ENCODE results near the gene ADD1.

ADD1 gene

DNA sequence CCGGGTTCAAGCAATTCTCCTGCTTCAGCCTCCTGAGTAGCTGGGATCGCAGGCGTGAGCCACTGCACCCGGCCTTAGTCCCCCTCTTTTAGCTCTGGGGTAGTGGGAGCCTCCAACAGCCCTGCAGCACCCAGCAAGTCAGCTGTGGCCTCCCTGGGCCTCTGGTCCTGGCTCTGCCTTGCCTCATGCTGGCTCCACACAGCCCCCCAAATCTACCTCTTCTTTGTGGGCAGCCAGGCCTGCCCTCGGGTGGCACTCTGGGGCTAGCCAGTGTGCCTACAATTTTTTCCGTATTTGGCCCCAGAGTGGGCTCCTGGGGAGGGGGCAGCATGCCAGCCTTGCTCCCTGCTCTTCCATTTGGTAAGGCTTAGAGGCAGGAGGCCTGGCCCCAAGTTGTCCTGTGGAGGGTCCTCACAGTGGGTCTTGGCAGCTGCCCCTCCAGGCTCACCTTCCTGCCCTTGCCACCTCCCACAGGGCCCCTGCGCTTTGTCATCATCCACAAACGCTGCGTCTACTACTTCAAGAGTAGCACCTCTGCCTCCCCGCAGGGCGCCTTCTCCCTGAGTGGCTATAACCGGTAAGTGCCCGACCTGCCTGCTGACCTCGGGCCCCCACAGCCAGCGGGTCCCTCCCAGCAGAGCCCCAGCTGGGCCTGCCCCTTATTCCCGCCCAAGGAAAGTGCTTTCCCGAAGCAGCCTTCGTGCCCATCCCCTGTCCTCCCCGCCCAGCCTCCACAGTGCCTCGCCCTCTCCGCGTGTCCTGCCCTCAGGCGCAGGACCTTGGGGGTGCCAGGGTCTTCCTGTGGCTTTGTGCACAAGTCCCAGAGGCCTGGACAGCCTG lies 21.0 kb upstream of the ADD1 start:
- DNase-seq: no peak

DNA sequence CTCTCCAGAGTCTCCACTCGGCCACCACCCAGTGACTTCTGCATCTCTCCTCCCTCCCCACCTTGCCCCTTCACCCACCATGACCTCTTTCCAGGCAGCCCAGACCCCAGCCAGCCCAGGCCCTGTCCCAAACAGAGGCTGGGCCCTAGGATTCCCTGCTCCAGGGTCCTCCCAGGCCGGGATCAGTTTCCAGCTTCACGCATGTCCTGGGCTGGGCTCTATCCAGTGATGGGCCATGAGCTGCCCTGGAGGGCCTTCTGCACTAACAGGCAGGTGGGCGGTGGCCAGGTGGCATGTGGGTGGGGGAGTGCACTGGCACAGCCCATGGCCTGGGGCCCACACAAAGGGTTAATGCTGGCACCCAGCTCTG lies 20.4 kb upstream of the ADD1 start:
- no peak for DNase-seq

DNA sequence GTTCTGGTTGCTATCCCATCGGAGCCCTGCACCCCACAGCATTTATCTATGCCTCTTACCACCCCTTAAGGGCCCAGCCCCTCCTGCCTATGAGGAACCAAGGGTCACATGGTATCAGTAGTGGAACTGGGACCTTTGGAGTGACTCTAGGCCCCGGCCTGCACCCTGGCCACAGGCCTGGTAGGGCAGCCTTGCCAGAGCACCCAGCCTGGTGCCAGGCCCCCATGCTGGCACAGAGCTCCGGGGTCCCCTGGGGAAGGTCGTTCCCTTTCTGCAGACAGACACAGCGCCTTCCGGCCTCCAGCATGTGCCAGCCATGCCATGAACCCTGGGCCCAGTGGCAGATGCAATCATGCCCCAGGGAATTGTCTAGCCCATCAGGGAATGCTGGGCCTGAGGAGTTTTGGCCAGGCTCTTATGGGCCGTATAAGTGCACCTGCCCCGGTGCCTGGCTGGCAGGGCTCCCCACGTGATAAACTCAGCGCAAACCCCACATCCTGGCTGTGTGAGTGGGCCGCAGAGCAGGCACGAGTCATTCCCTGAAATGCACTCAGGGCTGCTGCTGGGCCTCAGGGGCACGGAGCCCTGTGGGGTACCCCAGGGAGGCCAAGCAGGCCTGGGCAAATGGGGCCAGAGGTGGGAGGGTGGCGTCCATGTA lies 19.8 kb upstream of the ADD1 start:
- DNase-seq: no peak

DNA sequence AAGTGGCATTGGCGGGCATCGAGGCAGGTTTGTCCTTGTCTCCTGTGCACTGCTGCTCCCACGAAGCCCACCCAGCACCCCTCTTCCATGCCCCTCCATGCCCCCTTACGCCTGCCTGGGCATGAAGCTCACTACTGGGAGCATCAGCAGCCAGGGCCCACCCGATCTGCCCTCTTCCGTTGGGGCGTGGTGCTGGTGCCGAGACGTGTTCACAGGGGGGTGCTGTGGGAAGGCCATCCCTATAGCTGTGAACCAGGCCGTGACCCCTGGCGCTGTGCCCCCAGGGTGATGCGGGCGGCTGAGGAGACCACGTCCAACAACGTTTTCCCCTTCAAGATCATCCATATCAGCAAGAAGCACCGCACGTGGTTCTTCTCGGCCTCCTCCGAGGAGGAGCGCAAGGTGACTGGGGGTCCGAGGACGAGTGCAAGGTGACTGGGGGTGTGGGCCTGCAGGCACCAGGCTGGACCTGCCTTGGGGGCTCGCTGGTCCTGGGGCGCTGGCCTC lies 19.3 kb upstream of the ADD1 start:
- DNase-seq: no peak

DNA sequence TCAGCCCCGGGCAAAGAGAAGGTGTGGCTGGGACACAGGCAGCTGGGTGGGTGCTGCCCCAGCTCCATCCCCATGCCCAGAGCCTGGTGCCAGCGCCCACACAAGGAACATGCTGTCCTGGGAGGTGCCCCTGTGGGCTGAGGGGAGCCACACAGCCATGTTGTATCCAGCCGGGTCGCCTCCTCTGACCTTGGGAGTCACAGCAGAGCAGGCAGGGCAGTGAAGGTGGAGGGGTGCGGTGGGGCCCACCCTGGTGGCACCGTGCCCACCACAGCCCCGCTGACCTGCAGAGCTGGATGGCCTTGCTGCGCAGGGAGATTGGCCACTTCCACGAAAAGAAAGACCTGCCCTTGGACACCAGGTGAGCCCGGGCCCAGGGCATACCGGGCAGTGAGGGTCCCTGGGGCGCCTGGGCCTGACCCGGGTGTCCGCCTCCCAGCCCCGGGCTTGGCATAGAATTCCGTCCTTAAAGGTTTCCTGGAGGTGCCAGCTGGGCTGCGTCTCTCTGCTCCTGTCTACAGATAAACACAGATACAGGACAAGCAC lies 18.7 kb upstream of the ADD1 start:
- no peak for DNase-seq

DNA sequence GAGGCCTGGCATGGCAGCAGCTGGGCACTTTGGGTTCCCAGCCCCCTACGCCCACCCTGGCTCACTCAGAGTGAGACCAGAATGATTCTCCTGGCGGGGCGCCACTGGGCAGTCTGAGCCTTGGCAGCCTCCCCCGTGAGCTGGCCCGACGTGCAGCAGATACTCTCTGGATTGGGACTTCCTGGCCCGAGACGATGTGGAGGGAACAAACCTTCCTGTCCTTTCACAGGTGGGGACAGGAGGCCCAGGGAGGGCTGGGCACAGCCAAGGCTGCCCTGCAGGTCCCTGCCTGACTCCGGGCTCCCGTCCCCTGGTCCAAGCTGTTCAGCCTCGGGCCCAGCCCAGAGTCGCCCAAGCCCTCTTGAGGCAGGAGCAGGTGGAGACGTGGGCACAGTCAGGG lies 17.9 kb upstream of the ADD1 start:
- no peak for DNase-seq

DNA sequence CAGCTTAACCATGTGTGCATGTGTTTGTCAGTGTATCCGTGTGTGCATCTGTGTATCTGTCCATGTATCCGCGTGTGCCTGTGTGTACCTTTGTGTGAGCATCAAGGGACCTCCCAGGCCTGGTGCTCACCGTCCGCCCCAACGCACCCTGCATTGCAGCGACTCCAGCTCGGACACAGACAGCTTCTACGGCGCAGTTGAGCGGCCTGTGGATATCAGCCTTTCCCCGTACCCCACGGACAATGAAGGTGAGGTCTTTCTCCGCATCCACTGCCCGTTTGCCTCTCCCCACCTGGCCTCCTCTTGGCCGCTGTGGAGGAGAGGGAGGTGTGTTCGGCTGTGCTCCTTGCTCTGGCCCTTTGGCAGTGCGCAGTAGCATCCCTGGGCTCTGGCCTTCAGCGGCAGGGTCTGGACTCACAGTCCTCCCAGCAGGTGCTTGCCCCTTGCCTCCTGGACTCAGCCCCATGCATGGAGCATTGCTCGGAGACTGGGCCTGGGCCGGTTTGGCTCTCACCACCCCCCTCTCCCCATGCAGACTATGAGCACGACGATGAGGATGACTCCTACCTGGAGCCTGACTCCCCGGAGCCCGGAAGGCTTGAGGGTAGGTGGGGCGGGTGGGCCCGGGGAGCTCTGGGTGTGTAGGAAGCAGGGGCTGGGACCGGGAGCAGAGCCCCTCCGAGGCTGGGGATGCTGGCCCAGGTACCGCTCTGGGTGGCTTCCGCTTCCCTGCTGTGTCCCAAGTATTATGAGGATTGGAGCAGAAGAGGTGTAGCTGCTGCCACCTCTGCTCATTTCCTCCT lies 16.4 kb upstream of the ADD1 start:
- DNase-seq: no peak

DNA sequence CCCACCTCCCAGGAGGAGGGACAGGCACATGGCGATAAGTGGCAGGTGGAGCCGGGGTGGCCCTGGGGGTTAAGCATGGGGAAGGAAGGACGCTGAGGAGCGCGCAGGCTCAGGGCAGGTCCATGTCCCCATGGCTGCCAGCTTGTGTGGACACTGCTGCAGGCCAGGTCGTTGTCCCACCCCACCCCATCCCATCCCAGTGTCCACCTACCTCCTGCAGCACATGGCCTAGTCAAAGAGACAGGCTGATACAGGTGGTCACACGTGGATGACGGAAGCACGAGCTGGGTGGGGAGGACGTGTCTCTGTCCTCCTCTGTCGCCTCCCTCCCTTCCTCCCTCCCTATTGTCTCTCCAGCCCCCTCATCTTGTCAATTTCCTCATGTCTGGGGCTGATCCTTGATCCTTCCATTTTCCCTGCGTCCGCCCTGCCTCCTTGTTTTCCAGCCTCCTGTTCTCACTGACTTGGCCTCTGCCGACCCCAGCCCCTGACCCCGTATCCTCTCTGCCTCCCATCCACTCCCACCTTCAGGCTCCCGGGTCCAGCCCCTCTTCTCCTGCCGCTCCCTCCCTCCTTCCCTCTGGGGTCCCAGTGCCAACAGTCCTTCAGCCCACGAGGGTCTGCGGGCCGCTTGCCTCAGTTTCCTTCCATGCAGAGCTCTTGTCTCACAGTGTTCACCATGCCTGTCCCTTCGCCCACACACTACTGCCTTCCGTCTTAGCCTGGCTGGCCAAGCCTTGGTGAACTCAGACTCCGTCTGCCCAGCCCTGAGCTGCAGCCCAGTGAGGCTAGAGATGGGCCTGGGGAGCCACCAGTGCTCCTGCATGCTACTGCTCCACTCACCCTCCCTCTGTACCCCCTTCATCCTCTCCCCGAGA lies 15.5 kb upstream of the ADD1 start:
- DNase-seq: no peak

DNA sequence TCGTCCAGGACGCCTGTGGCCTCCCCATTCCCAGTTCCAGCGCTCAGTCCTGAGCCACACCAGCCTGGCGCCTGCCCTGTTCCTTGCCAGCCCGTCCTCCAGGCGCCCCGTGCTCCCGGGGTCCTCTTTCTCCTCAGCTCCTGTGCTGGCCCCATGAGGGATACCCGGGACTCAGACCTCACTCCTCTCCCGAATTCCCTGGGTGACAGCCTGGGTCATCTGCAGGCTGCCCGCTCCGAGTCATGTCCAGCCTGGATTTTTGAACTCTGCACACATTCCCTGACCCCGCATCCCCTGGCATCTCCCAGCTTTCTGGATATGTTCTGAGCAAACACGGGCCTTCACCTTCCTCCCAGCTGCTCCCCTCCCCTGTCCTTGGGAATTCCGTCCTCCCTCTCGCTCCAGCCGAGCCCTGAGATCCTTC lies 14.9 kb upstream of the ADD1 start:
- DNase-seq: no peak

DNA sequence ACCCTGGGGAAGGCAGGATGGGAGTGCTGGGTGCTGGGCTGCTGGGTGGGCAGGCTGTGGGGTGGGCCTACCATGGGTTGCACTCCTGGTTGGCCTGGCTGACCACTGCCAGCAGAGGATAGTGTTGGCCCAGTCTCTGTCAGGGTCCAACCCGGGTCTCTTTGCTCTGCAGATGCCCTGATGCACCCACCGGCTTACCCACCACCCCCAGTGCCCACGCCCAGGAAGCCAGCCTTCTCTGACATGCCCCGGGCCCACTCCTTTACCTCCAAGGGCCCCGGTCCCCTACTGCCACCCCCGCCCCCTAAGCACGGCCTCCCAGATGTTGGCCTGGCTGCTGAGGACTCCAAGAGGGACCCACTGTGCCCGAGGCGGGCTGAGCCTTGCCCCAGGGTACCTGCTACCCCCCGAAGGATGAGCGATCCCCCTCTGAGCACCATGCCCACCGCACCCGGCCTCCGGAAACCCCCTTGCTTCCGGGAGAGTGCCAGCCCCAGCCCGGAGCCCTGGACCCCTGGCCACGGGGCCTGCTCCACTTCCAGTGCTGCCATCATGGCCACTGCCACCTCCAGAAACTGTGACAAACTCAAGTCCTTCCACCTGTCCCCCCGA lies 14.2 kb upstream of the ADD1 start:
- DNase-seq: no peak

DNA sequence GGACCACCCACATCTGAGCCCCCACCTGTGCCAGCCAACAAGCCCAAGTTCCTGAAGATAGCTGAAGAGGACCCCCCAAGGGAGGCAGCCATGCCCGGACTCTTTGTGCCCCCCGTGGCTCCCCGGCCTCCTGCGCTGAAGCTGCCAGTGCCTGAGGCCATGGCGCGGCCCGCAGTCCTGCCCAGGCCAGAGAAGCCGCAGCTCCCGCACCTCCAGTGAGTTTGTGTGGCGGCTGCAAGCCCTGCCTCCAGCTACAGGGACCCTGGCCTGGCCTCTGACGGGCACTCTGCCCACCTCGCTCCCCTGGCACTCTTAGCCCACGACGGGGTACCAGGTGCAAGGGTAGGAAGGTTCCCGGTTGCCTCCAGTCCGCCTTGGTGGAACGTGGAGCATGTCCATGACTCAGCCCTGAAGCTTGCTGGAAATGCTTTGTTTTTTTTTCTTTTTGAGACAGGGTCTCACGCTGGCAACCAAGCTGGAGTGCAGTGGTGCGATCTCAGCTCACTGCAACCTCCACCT lies 13.7 kb upstream of the ADD1 start:
- DNase-seq: no peak

DNA sequence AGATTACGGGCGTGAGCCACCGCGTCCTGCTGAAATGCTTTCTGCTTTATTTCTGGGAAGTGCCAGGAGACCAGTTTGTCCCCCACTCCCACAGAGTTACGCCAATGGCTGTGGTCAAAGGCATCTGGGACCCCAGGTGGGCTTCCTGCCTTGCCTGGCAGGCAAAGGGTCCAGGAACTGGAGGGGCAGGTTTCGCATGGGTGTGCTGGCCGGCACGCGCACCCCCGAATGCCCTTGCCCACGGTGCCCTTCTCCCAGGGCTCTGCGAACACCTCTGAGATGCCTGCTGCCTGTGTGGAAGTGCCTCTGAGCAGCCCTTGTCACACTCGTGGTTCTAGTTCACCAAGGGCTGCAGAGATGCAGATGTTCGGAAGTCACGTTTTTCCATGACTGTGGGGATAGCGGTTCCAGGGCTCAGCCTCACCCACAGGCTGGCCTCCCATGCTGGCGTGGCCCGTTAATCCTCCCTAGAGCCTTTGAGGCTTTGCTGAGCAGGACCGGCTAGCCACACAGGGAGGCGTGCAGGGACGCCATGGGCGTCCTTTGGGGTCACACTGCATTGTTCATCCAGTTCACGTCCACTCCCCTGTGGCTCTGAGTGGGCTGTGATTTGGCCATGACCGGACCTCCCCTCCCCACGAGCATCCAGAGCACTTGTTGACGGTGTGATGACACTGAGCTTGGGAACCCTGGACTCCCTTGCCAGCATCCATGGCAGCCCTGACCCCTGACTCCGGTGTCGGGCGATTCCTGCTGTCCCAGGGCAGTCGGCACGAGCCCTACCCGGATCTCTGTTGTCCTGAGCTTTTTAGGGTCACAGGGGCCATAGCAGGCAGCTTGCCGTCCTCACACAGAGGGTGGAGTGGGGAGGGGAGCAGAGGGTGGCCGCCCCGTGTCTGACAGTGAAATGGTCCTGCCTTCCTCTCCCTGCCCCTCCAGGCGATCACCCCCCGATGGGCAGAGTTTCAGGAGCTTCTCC lies 12.7 kb upstream of the ADD1 start:
- no peak for DNase-seq

DNA sequence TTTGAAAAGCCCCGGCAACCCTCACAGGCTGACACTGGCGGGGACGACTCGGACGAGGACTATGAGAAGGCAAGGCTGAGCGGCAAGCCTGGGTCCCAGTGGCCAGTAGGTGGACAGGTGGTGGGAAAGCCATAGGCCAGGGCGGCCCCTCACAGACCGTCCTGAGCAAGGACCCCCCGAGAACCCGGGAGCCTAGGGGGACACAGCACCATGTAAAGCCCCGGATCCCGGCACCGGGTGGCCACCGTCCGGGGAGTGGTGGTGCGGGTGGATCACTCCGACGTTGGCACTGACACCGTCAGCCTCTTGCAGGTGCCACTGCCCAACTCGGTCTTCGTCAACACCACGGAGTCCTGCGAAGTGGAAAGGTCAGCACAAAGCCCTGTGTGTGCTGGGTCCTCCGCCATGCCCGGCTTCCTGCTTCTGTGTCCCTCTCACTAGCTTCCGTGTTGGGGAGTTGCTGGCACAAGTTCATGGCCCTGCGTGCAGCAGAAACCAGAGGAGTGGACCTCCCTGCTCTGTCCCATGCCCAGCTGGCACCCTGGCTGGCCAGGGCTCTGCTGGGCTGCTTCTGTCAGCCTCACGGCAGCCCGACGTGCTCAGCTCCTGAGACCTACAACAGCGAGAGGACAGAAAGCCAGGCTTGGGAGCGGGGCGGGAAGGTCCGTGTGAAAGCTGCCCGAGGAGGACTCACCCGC lies 11.9 kb upstream of the ADD1 start:
- DNase-seq: no peak

DNA sequence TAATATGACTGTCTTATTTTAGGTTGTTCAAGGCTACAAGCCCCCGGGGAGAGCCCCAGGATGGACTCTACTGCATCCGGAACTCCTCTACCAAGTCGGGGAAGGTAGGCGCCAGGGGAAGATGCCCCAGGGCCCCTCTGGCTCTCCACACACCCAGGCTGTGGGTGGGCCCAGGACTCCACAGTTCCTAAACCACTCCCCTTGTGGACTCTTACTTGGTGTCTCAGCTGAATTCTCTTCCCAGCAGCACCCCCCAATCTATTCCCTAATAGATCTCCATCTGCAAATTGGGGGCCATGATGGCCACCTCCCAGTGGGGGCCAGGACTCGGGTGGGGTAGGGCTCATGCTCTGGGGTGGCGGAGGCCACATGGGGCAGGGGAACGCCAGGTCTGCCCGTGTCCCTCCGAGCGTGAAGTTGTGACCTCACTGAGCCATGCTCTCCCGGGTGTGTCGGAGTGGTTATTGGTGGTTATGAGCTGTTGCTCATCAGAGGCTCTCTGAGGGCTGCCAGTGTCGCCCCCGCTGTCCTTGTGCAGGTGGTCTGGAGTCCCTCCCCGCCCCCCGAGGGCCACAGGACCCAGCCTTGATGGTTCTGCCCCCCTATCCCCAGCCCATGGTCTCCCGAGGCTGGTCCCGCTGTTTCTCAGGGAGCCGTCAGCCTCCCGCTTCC lies 11.2 kb upstream of the ADD1 start:
- no peak for DNase-seq

DNA sequence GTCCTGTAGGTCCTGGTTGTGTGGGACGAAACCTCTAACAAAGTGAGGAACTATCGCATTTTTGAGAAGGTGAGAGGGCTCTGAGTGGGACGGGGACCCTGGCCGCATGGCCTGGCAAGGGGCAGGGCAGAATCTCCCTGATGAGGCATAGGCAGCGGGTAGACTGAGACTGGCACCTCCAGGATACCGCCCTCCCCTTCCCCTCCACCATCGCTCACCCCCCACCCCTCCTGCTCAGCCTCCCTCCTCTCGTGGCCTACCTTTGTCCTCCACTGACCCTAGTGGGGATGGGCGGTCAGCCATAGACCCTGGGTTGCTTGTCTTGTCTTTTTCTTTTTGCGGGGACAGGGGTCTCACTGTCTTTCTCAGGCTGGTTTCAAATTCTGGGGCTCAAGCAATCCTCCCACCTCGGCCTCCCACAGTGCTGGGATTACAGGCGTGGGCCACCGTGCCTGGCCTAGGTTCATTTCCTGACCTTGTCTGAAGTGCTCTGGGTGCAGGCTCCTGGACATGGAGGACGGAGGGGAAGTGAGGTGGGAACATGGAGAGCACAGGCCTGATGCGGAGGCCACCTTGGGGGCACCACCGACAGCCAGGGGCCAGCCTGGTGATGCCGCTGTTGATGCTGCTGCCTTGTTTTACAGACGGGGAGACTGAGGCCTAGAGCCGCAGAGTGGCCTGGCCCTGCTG lies 10.5 kb upstream of the ADD1 start:
- no peak for DNase-seq

DNA sequence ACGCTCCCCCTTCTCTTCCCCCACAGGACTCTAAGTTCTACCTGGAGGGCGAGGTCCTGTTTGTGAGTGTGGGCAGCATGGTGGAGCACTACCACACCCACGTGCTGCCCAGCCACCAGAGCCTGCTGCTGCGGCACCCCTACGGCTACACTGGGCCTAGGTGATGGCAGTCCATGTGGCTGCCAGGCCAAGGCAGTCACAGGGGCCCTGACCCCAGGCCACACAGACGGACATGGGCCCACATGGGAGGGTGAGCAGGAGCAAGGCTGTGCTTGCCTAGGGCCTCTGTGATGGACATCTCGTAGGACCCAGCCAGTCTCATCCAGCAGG lies 10.0 kb upstream of the ADD1 start:
- DNase-seq: no peak

DNA sequence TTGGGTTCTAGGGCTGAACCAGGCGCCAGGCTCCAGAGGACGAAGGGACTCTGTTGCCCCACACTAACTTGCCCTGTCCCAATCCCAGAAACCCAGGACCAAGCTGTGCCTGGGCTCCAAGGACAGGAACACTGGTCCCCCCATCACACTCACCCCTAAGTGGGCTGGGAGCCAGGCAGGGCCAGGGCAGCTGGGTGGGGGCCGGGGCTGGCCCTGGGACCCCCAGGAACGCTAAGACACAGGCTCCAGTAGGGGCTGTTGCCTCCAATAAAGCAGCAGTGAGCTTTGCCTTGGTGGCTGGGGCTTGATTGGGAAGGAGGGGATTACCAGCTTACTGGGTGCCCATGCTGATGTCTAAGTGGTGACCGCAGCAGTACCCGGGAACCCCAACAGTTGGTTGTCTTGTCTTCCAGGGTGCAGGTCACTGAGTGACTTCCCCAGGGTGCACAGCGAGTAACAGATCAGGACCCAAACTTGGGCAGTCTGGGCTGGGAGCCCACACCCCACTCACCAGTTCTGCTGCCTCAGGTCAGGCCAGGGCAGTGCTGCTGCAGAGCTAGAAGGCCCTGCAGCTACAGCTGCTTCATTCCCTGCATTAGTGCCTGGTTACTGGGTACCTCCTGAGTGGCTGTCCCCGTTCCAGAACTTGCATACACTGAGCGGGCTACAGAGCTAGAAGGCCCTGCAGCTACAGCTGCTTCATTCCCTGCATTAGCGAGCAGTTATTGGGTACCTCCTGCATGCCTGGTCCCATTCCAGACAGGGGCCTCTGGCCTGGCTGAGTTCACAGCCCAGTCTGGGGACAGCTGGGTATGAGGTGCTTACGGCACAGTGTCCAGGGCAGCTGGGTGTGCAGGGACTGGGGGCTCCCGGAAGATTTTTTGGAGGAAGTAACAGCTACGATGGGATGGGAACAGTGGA lies 9.4 kb upstream of the ADD1 start:
- no peak for DNase-seq
